NCI-H1930 (cell line): ENCODE measurements around the gene TLR6.

Source experiments
- DNase-seq, 2 experiments: peaks; one replicate each; lab custom pipeline; 2025; lab: John Stamatoyannopoulos, UW

Gene TLR6, protein sequence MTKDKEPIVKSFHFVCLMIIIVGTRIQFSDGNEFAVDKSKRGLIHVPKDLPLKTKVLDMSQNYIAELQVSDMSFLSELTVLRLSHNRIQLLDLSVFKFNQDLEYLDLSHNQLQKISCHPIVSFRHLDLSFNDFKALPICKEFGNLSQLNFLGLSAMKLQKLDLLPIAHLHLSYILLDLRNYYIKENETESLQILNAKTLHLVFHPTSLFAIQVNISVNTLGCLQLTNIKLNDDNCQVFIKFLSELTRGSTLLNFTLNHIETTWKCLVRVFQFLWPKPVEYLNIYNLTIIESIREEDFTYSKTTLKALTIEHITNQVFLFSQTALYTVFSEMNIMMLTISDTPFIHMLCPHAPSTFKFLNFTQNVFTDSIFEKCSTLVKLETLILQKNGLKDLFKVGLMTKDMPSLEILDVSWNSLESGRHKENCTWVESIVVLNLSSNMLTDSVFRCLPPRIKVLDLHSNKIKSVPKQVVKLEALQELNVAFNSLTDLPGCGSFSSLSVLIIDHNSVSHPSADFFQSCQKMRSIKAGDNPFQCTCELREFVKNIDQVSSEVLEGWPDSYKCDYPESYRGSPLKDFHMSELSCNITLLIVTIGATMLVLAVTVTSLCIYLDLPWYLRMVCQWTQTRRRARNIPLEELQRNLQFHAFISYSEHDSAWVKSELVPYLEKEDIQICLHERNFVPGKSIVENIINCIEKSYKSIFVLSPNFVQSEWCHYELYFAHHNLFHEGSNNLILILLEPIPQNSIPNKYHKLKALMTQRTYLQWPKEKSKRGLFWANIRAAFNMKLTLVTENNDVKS

DNA sequence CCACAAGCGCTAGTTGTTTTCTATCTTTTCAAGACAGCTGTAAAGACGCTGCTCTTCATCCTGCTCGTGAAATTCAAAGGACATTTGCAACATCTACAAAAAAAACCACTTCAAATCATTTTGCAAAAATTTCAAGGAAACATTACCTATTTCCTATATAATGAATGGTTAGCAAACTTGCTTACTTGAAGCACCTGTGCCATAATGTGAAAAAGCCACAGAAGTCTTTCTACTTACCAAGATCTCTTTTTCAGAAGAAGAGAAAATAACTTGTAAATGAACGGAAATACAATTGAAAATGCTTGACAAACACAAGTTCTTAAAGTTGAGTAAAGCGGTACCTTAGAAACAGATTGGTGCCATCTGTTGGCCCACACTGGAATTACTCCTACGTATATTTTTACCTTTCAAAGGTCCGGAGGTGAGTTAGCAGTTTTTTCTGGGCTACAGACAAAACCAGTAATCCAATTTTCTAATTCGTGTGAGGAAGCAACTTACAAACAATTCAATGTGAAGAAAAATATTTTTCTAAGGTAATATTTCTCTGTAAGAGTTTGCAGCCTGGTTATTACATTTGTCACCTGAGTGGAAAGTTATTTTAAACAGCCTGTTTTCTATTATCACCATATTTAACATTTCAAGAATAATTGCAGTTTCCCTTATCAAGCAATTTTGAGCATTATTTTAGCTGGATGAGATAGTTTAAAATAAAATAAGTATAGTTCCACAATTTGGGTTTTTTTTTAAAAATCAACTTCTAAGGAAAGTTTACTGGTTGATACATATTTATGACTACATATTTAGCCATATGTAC, at the start of gene TLR6:
TSS of gene TLR6 (minus strand) at position 294 of the 814 bp plus-strand sequence. CDS start 27,344 bp downstream, outside the sequence.
- no peak for DNase-seq

DNA sequence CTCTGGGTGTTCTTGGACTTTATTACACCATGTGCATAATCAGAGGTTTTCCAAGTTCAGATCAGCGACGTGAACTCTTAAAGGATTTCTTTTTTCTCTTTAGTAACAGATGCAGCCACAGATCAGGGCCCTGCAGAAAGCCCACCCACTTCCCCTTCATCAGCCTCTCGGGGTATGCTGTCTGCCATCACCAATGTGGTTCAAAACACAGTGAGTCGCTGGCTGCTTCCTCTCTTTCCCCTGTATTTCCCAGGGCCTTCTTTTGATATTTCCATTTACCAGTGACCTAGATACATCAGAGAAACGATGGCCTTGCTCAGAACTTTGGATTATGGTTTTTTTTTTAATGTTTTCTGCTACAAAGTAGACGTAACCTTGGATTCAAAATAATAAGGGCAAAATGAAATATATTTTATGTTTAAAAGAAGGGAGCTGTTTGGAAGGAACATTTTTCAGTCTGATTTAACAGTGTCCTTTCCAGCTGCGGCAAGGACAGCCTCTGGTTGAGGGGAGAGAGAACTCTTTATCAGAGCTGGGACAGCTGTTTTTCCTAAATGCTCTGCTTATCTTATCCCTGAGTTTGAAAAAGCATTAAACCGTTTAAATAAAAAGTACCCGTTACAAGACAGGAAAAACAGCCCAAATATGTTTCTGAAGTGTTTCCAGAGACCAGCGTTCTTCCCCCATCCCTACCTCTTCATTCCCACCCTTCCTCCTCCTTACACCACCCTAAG, 49.2 kb upstream of the TLR6 start:
- no peak for DNase-seq

DNA sequence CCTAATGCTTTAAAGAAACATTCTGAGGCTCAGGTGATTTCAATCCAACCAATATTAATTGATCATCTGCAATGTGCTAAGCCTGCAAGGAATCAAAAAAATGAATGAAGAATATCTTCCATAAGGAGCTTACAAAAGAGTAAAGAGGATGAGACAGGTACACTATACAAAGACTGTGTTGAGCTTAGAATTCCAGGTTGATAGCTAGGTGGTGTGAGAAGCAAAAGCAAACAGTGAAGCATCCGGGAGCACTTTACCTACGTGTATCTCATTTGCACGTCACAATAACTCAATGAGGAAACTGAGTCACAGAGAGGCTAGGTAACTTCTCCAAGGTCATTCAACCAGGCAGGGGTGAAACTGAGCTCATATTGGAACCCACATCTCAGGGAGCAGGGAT, 48.1 kb upstream of the TLR6 start:
- no peak for DNase-seq

DNA sequence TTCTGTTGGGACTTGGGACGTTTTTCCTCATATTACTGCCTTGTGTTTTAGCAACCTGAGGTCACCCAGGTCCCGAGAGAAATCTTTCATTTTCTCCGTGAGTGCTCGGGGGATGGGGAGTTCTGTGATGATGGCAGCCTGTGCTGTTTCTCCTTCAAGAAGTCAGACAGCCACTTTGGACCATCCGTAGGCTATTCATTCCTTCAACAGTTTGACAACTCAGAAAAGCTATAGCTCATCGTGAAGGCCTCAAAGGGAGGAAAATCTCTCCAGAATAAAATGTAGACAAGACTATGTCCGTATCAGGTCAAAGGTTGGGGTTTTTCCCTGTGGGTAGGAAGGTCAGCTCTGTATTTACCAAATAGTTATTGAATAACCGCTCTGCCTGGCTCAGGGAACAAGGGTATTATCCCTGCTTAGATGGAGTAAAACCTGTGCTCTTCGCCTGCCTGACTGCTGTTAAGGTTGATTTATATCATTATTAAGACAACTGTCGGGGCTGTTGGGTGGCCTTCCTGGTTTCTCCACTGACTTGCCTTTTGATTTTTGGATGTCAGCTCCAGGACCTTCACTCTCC, 47.6 kb upstream of the TLR6 start:
- no peak for DNase-seq

DNA sequence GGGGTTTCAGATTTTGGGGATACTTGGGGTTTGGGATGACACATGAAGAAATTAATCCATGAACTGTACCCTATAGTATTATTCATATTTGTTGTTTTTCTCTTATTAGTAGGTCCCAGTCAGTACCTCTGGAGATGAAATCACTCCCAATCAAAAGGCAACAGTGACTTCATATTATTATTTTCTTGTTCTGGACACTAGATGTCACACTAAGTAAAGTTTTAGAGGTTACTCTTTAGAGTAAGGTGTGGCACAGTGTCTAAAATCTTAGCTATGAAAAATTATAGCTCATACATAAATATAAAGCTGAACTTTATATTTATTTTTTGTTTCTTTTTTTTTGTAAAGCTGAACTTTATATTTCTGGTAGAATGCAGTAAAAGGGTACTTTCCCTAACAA, 46.1 kb upstream of the TLR6 start:
- DNase-seq = no peak

DNA sequence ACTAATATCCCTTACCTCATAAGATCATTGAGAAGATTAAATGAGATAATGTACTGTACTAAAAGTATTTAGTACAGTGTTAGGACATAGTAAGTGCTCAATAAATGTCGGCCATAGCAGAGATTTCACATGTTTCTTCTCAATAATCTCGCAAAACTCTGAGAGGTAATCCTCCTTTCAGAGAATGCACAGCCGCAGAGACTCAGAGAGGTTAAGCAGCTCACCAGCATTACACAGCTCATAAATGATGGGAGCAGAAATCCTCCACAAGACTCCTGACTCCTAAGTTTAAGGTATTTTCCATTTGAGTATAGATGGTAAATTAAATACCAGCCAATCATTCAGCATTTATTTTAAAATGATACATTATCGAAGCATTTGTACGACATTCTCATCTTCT, 45.6 kb upstream of the TLR6 start:
- DNase-seq = no peak

DNA sequence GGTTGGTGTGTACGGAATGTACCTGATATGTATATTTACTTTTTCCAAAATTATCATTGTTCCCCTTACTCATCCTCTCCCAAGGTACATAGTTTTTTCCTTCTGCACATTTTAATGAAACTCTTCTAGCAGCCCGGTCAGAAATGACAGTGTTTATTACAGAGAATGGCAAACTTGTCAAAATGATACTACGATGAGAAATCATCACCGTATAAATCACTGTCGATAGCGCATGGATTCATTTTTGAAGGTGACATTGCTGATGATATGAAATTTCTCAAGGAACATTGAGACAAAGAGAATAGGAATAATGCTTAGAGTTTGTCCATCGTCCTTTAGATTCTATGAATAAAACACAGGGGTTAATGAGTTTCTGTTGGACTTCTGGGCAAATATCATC, 41.6 kb upstream of the TLR6 start:
- DNase-seq = no peak

DNA sequence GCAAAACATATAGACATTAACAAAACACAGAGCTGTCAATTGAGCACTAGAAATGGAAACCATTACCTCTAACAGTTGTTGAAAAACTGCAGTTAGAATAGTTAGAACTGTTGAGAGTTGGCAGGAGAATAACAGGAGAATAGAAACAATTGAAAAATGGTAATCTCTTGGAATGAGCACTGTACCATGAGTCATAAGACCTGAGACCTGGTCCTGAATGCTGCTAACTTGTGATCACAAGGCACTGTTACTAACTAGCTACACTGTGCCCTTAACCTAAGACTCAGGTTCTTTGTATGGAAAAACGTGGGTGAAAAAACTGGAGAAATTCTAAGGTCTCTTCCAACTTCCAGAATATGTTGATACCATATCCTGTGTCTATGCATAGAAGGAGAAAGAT, 40.3 kb upstream of the TLR6 start:
- no peak for DNase-seq

DNA sequence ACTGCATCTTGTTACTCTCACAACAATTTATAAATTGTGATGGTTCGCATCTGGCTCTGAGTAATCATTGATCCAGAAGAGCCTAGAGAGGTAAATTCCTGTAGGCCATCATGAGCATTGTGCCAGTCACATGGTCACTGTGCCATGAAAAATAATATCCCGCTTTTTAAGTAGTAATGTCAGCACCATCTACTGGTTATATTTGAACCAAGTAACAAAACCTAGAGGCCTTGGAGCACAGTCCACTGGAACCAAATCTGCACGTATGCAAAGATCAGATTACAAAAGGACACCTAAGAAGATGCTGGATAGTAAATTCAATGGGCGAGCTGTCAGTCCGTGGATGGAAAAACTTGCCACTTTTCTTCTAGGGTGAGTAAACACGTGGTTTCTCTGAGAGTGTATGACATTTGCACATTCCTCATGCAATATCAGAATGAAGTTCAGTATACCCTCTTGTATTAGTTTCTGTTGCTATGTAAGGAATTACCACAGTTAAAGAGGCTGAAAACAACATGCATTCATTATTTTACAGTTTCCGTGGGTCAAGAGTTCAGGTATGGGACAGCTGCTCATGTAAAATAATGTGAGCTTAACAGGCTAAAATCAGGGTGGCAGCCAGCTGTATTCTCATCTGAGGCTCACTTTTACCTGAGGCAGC, 37.8 kb upstream of the TLR6 start:
- DNase-seq = no peak

DNA sequence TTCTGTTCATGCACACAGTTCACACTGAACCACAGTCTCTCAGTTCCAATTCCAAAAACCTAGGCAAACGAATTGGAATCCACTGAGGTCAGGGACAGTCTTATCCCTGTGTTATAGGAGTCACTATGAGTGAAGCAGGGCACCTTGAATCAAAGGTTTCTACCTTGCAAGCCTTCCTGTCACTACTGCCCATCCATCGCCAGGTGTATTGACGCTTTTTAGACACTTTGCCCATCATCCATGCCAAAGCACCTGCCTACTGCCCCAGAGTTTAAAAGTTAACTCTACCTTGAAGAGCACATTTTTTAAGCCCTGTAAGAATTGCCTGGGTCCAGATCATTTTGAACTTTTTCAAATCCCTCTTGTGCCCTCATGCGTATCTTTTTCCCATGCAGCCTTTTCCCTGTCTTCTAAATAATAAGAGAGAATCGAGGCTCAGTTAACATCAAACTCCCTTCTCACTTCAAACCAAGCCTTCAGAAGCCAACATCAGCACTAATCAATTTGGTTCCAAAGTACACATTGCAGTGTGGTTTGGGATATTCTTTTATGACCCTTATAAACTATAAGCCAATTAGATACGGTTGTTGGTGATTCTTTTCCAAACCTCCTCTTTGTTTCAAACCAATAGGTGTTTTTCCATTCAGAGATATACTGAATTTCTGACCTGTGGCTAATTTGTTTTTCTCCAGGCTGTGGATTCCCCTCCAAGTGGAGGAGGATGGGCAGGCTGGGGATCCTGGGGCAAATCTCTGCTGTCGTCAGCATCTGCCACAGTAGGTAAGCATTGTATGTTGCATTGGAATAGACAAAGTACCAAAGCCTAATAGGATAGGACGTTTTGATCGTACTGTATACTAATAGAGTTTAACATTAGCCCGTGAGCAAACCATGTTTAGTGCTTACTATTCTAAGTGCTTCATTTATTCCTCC, 34.7 kb upstream of the TLR6 start:
- no peak for DNase-seq

DNA sequence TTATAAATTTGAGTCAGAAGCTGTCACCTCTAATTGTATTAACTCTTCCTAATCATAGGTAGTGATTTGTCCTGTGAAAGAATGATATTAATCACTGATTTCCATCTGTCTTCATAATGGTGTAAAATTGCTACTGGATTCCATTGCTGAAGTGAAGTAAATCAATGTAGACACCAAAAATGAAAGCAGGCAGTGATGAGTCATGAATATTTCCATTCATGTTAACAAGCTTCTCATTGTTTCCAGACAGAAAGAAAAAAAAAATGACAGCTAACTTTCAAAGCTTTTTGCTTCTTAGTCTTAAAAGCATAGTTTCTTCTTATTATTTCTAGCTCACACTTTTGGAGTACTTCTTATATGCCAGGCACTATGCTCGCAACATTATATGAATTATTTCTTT, 32.5 kb upstream of the TLR6 start:
- DNase-seq = no peak

DNA sequence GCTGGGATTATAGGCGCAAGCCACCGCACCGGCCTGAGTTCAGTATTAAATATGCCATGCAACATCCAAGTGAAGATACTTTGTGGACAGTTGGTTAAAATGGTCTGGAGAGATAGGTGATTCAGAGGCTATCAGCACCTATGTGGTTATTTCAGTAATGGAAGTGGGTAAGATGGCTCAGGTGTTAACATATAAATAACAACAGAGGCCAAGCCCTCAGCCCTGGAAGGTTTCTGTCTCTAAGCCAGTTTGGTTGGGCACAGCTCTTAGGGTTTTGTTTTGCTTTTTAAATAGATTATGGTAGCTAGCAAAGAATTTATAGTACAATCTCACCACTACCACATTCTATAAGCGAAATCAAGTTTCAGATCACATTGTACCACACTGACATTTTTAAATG, 27.6 kb upstream of the TLR6 start:
- DNase-seq = no peak

DNA sequence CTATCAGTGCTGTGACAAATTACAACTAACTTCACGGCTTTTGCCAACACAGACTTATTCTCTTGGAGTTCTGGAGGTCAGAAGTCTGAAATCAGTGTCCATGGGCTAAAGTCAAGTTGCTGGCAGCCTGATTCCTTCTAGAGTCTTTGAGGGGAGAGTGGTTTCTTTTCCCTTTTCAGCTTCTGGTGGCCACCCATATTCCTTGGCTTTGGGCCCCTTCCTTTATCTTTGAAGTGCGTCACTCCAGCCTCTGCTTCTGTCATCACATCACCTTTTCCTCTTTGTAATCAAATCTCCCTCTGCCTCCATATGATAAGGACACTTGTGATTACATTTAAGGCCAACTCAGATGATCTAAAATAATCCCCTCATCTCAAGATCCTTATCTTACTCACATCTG, 20.0 kb upstream of the TLR6 start:
- no peak for DNase-seq

DNA sequence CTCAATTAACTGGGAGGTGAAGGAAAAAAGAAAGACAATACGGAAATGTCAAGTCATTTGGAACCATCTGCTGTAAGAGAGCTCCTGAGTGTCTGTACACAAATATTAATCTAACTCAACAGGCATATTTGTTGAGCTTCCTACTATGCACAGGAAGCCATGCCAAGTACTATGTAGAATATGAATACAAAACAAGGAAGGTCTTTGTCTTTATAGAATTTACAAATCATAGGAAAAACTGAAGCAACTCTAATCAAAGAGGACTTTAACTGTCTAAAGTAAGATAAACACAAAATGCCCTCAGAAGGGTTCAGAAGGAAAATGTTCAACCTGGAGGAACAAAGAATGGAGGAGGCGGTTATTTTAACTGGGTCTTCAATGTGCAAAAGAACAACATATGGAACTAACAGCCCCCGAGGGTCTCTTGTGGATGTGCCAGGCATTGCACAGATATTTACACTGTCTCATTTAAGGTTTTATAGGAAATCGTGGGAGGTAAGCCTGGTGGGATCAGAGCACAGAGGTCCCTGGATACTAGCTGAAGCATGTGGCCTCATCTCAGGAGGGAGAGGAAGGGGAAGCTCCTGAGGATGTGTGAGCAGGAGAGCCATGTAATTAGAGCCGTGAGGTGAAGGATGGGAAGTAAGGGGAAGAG, 16.8 kb upstream of the TLR6 start:
- no peak for DNase-seq

DNA sequence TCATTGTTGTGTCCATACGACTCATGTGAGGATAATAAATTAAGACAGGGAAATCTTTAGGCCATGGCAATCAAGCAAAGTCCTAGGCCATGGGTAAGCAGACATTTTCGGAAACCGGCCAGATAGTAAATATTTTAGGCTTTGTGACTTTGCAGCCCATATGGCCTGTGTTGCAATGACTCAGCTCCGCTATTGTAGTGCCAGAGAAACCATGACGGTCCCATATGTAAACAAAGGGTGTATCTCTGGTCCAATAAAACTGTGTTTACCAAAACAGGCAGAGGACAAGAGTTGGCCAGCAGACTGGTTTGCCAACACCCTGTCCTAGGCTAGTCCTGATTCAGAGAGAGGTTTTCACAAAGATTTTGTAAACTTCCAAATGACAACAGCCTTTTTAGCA, 16.0 kb upstream of the TLR6 start:
- no peak for DNase-seq

DNA sequence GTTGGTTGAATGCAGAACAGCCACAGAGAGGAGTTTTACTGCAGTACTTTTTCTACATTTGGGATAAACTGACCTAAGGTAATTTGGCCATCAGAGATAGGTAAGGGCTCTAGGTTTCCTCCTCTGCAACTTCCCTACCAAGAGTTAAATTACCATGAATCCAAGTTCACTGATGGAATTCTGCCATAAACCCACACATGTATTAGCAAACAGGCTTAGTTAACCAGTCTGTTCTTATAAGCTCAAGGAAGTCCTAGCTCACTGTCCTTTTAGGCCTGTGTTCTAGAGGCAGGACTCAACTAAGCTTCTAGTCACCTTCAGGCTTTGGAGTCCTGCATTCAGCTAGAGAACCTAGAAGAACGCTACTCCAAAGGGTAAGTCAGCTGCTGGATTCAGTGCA, 15.0 kb upstream of the TLR6 start:
- no peak for DNase-seq

DNA sequence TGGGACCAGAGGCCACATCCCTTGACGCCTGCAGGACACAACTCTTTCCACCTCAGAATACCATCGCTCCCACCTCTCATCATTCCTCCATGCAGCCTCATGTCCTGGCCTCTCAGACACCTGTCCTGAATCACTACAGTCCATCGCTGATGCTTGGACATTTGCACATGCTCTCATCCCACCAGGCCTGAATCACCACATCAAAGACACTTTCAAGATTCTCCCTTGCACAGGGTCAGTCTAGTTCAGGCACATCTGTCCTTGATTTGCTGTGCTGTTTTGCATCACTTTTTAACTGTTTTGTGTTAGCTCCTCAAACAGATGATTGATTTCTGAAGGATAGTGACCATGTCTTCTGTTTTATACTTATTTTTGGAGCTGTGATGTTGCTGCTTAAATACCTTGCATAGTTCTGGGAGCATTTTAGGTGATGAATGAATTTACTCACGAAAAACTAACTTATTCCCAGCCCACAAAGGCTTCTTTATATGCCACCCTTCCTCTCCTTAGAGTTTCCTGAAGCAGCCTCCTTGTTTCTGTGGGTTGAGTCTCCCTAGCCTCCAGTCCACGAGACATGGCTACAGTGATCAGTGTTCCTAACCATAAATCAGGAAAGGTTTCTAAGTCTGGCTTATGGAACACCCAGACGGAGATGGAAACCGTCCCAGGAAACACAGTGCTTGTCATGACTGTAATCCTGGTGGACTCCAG, 13.6 kb upstream of the TLR6 start:
- DNase-seq = no peak

DNA sequence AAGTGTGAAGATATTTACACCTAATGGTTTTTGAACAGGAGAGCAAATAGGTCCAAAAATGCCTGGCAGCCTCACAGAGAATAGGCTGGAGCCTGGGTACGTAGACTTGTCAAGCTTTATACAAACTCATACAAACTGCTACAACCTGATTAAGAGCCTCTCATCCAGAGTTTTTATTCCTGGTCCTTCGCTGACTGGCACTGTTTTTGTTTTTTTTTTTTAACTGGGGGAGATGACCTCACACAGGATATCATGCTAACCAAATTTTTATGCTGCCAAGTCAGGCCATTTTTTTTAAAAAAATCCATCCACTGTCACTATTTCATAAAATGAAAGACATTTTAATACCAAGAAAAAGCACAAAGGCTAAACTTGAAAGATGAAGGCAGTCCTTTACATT, 12.9 kb upstream of the TLR6 start:
- no peak for DNase-seq
